ENCODE results near the gene ZNF414. TPM values are rescaled to one million over a fixed set of nuclear protein-coding genes. Genes with fewer than 3 reads are reported as not detected.

The ZNF414 gene
- total and polyA plus RNA-seq, 3 experiments from 2014 or later, result 18.0 to 26.0 (median 25.7) TPM

DNA sequence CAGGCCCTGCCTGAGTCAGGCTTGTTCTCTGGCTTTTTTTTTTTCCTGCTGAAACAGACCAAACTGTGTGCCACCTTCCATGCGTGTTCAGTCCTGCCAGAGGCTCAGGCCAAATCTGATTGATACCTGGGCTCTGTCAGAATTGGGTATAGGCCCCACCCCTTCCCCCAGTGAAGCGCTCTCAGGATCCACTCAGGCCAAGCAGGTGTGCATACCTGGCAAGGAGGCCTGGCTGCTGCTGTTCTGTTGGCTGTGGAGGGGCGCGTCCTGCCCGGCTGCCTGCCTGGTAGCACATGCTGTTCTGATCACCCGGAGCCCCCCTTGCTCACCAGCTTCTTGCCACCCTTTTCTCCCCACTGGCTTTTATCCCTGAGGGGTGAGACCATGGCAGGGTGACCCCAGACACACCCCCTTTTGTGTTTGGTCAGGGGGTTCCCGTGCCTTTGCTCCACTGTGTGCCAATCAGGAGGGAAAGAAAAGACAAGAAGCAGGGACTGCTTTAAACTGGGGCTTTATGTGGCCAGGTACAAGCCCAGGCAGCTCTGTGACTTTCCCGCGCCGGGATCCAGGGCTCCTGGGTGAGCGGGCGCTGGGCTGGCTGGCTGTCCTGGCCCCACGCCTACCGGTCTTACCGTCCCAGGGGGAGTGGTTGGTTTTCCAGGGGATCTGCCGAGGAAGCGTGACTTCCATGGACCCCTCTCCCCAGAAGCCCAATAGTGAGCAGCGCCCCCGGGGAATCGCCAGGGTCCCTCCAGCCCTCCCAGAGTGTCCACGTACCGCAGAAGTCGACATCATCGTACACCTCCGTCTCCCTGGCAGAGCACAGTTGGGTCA lies 24.2 kb downstream of the ZNF414 start:
- H3K4me1 Mint-ChIP-seq, result peaks cover 28 to 51% (median 30%) of the 10 kb centered on the region in 3 donors
- Histone ChIP-seq H3K9me3 (ENCODE audit: low read length) (no peaks in the 10 kb centered on the region), H3K4me1 (ENCODE audit: insufficient read depth, low read length) (peaks cover 33% of the 10 kb centered on the region), H3K27me3 (ENCODE audit: insufficient read depth, low read length, poor library complexity, severe bottlenecking) (no peaks in the 10 kb centered on the region), H3K36me3 (ENCODE audit: insufficient read depth, low read length) (peaks cover 25% of the 10 kb centered on the region), H3K4me3 (ENCODE audit: low read length) (no peak overlapping the region), H3K27ac (ENCODE audit: low read depth, low read length) (no peak overlapping the region)
- peak overlapping the region in 2 of 7 donors; percentile 23 to 48 for H3K4me3 Mint-ChIP-seq
- H3K36me3 Mint-ChIP-seq, result peaks cover 5 to 51% (median 16%) of the 10 kb centered on the region in 3 donors
- no peak for DNase-seq
- H3K27me3 Mint-ChIP-seq, result no peaks in the 10 kb centered on the region
- CTCF ChIA-PET, result interaction anchor here (0.8 to 5.1 kb wide), 2 partner anchors 16 to 90 kb away, joined by 3 to 46 read pairs; no protein-coding TSS in a partner anchor
- POLR2A ChIA-PET, result no interaction called here
- peak overlapping the region in 1 of 8 donors; percentile 64 for H3K27ac Mint-ChIP-seq
- H3K9me3 Mint-ChIP-seq, result no peaks in the 10 kb centered on the region

GRCh38 chr19:8488365-8488764 lies 25.6 kb downstream of the ZNF414 start:
- CTCF ChIA-PET, result interaction anchor here (1.7 to 5.1 kb wide), 3 partner anchors 17 to 91 kb away, joined by 5 to 46 read pairs (median 11); no protein-coding TSS in a partner anchor
- peaks cover 32% of the 10 kb centered on the region for H3K36me3 ChIP-seq (ENCODE audit: insufficient read depth, low read length)
- H3K4me3 Mint-ChIP-seq, result no peak overlapping the region

GRCh38 chr19:8487137-8487851 lies 26.7 kb downstream of the ZNF414 start:
- H3K4me3 Mint-ChIP-seq, result peak overlapping the region; percentile 32 to 86 (median 66)
- H3K9me3 ChIP-seq (ENCODE audit: low read length), result no peaks in the 10 kb centered on the region
- H3K27ac ChIP-seq (ENCODE audit: low read depth, low read length), result no peak overlapping the region
- H3K27me3 Mint-ChIP-seq, result no peaks in the 10 kb centered on the region
- no peaks in the 10 kb centered on the region for H3K9me3 Mint-ChIP-seq
- peaks cover 25 to 43% (median 35%) of the 10 kb centered on the region in 3 donors for H3K4me1 Mint-ChIP-seq
- H3K36me3 ChIP-seq (ENCODE audit: insufficient read depth, low read length), result peaks cover 40% of the 10 kb centered on the region
- H3K4me1 ChIP-seq (ENCODE audit: insufficient read depth, low read length), result peaks cover 25% of the 10 kb centered on the region
- H3K27me3 ChIP-seq (ENCODE audit: insufficient read depth, low read length, poor library complexity, severe bottlenecking), result no peaks in the 10 kb centered on the region
- H3K36me3 Mint-ChIP-seq, result peaks cover 11 to 75% (median 21%) of the 10 kb centered on the region in 3 donors
- H3K4me3 ChIP-seq (ENCODE audit: low read length), result no peak overlapping the region
- ChIA-PET CTCF (interaction anchor here (0.8 to 5.1 kb wide), 16 partner anchors 8 to 135 kb away, joined by 3 to 46 read pairs (median 4); partner anchors contain the start of genes MARCHF2 and ZNF414), POLR2A (interaction anchor here (0.6 to 1.4 kb wide), 6 partner anchors 18 to 82 kb away, joined by 3 to 10 read pairs (median 4); partner anchors contain the start of gene ZNF414)
- peak; percentile 35 to 71 (median 64) for DNase-seq
- H3K27ac Mint-ChIP-seq, result peak overlapping the region; percentile 78 to 97 (median 90)

More at GRCh38 chr19:8488365-8488764, 25.6 kb downstream of the ZNF414 start:
- peaks cover 25 to 42% (median 27%) of the 10 kb centered on the region in 3 donors for H3K4me1 Mint-ChIP-seq
- no peaks in the 10 kb centered on the region for H3K27me3 Mint-ChIP-seq
- H3K9me3 ChIP-seq (ENCODE audit: low read length), result no peaks in the 10 kb centered on the region
- H3K27ac Mint-ChIP-seq, result peak overlapping the region in 5 of 8 donors; percentile 12 to 93 (median 78)
- H3K36me3 Mint-ChIP-seq, result peaks cover 6 to 65% (median 16%) of the 10 kb centered on the region in 3 donors
- DNase-seq, result no peak
- peaks cover 25% of the 10 kb centered on the region for H3K4me1 ChIP-seq (ENCODE audit: insufficient read depth, low read length)
- H3K27ac ChIP-seq (ENCODE audit: low read depth, low read length), result no peak overlapping the region
- H3K9me3 Mint-ChIP-seq, result no peaks in the 10 kb centered on the region
- H3K27me3 ChIP-seq (ENCODE audit: insufficient read depth, low read length, poor library complexity, severe bottlenecking), result no peaks in the 10 kb centered on the region
- H3K4me3 ChIP-seq (ENCODE audit: low read length), result no peak overlapping the region
- POLR2A ChIA-PET, result interaction anchor here (0.6 kb wide), 1 partner anchor 9 kb away, joined by 5 read pairs; no protein-coding TSS in a partner anchor

DNA sequence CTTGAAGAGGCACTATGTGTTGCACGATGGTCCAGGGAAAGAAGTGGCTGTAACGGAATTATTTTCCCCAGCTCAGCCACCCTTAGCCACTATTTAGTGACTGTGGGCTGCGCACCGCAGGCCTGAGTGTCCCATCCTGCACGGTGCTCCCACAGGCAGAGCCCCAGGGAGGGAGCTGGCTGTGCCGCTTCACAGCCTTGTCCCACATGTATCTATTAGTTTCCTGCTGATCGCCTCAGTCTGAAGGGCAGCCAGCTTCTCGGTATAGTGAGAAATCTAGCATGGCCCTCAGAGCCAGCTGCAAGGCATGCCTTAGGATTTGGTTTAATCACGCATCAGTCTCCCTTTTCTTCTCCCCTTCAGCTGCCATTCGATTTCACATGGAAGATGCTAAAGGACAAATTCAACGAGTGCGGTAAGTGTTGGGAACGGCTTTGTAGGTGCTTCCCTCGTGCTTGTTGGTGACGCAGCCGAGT lies 27.3 kb downstream of the ZNF414 start:
- peaks cover 25% of the 10 kb centered on the region for H3K4me1 ChIP-seq (ENCODE audit: insufficient read depth, low read length)
- H3K4me3 ChIP-seq (ENCODE audit: low read length), result no peak overlapping the region
- peaks cover 11 to 81% (median 21%) of the 10 kb centered on the region in 3 donors for H3K36me3 Mint-ChIP-seq
- DNase-seq, result no peak
- no peak overlapping the region for H3K27ac ChIP-seq (ENCODE audit: low read depth, low read length)
- H3K27ac Mint-ChIP-seq, result peak overlapping the region; percentile 78 to 97 (median 90)
- H3K9me3 ChIP-seq (ENCODE audit: low read length), result no peaks in the 10 kb centered on the region
- H3K27me3 ChIP-seq (ENCODE audit: insufficient read depth, low read length, poor library complexity, severe bottlenecking), result no peaks in the 10 kb centered on the region
- no peaks in the 10 kb centered on the region for H3K27me3 Mint-ChIP-seq
- H3K36me3 ChIP-seq (ENCODE audit: insufficient read depth, low read length), result peaks cover 40% of the 10 kb centered on the region
- peaks cover 26 to 47% (median 39%) of the 10 kb centered on the region in 3 donors for H3K4me1 Mint-ChIP-seq
- H3K9me3 Mint-ChIP-seq, result no peaks in the 10 kb centered on the region
- CTCF ChIA-PET, result interaction anchor here (0.7 to 5.1 kb wide), 14 partner anchors 10 to 136 kb away, joined by 3 to 46 read pairs (median 4); partner anchors contain the start of genes MARCHF2 and ZNF414
- POLR2A ChIA-PET, result interaction anchor here (0.9 to 1.4 kb wide), 4 partner anchors 19 to 83 kb away, joined by 3 to 4 read pairs (median 4); no protein-coding TSS in a partner anchor
- peak overlapping the region; percentile 32 to 86 (median 66) for H3K4me3 Mint-ChIP-seq

GRCh38 chr19:8485561-8486371 lies 28.2 kb downstream of the ZNF414 start:
- Histone ChIP-seq H3K9me3 (ENCODE audit: low read length) (no peaks in the 10 kb centered on the region), H3K4me1 (ENCODE audit: insufficient read depth, low read length) (peaks cover 30% of the 10 kb centered on the region), H3K27me3 (ENCODE audit: insufficient read depth, low read length, poor library complexity, severe bottlenecking) (no peaks in the 10 kb centered on the region), H3K36me3 (ENCODE audit: insufficient read depth, low read length) (peaks cover 40% of the 10 kb centered on the region), H3K4me3 (ENCODE audit: low read length) (no peak overlapping the region), H3K27ac (ENCODE audit: low read depth, low read length) (no peak overlapping the region)
- H3K27me3 Mint-ChIP-seq, result no peaks in the 10 kb centered on the region
- peak overlapping the region in 1 of 7 donors; percentile 19 for H3K4me3 Mint-ChIP-seq
- ChIA-PET POLR2A (no interaction called here), CTCF (interaction anchor here (0.7 to 5.1 kb wide), 3 partner anchors 20 to 94 kb away, joined by 3 to 46 read pairs (median 11); no protein-coding TSS in a partner anchor)
- DNase-seq, result no peak
- H3K27ac Mint-ChIP-seq, result peak overlapping the region in 4 of 8 donors; percentile 24 to 95 (median 74)
- H3K36me3 Mint-ChIP-seq, result peaks cover 11 to 88% (median 24%) of the 10 kb centered on the region in 3 donors
- H3K9me3 Mint-ChIP-seq, result no peaks in the 10 kb centered on the region
- H3K4me1 Mint-ChIP-seq, result peaks cover 34 to 56% (median 48%) of the 10 kb centered on the region in 3 donors

GRCh38 chr19:8484331-8484894 lies 29.6 kb downstream of the ZNF414 start:
- Mint-ChIP-seq H3K9me3 (no peaks in the 10 kb centered on the region), H3K27me3 (no peaks in the 10 kb centered on the region), H3K36me3 (peaks cover 11 to 90% (median 24%) of the 10 kb centered on the region in 3 donors), H3K4me3 (no peak overlapping the region), H3K27ac (peak overlapping the region in 1 of 8 donors; percentile 50), H3K4me1 (peaks cover 37 to 64% (median 55%) of the 10 kb centered on the region in 3 donors)
- POLR2A ChIA-PET, result no interaction called here
- CTCF ChIA-PET, result interaction anchor here (0.9 to 5.1 kb wide), 3 partner anchors 9 to 96 kb away, joined by 4 to 46 read pairs (median 4); no protein-coding TSS in a partner anchor
- H3K36me3 ChIP-seq (ENCODE audit: insufficient read depth, low read length), result peaks cover 40% of the 10 kb centered on the region
- peaks cover 34% of the 10 kb centered on the region for H3K4me1 ChIP-seq (ENCODE audit: insufficient read depth, low read length)
- H3K4me3 ChIP-seq (ENCODE audit: low read length), result no peak overlapping the region
- no peaks in the 10 kb centered on the region for H3K9me3 ChIP-seq (ENCODE audit: low read length)
- H3K27ac ChIP-seq (ENCODE audit: low read depth, low read length), result no peak overlapping the region
- DNase-seq, result no peak
- H3K27me3 ChIP-seq (ENCODE audit: insufficient read depth, low read length, poor library complexity, severe bottlenecking), result no peaks in the 10 kb centered on the region

Measured in CD8-positive, alpha-beta memory T cell (primary cell).